Right hindlimb (tissue), 1 donor: ENCODE data around the gene MEMO1.
"Not testable (repeated sequence)": the region's sequence is repeated elsewhere in the genome, so short reads cannot be mapped to it uniquely, and the experiment has no call there.

Experiments used
- DNase-seq: peaks from one replicate; pipeline ENCODE4 v3.0.0-alpha.2; 2018

The MEMO1 gene

DNA sequence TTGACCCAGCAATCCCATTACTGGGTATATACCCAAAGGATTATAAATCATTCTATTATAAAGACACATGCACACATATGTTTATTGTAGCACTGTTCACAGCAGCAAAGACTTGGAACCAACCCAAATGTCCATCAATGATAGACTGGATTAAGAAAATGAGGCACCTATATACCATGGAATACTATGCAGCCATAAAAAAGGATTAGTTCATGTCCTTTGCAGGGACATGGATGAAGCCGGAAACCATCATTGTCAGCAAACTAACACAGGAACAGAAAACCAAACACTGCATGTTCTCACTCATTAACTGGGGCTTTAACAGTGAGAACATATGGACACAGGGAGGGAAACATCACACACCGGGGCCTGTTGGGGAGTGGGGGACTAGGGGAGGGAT, 110.7 kb downstream of the MEMO1 start:
- not testable (repeated sequence) for DNase-seq

DNA sequence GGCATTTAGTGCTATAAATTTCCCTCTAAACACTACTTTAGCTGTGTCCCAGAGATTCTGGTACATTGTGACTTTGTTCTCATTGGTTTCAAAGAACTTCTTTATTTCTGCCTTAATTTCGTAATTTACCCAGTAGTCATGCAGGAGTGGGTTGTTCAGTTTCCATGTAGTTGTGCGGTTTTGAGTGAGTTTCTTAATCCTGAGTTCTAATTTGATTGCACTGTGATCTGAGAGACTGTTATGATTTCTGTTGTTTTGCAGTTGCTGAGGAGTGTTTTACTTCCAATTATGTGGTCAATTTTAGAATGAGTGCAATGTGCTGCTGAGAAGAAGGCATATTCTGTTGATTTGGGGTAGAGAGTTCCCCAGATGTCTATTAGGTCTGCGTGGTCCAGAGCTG, 112.5 kb downstream of the MEMO1 start:
- not testable (repeated sequence) for DNase-seq

DNA sequence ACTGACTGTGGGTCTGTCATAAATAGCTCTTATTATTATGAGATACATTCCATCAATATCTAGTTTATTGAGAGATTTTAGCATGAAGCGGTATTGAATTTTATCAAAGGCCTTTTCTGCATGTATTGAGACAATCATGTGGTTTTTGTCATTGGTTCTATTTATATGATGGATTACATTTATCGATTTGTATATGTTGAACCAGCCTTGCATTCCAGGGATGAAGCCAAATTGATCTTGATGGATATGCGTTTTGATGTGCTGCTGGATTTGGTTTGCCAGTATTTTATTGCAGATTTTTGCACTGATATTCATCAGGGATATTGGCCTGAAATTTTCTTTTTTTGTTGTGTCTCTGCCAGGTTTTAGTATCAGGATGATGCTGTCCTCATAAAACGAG, 113.5 kb downstream of the MEMO1 start:
- DNase-seq, result not testable (repeated sequence)

DNA sequence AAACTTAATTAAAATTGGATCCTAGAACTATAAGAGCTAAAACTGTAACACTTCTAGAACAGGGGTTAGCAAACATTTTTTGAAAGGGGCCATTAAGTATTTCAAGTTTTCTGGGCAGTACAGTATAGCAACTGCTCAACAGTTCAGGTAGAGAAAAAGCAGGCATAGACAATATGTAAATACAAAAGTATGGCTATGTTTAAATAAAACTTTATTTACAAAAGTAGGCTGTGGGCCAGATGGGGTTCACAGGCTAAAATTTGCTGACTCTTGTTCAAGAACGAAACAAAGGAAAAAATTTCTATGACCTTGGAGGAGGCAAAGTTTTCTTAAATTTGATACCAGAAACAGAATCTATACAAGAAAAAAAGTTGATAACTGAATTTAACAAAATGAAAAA, 114.5 kb downstream of the MEMO1 start:
- no peak for DNase-seq

DNA sequence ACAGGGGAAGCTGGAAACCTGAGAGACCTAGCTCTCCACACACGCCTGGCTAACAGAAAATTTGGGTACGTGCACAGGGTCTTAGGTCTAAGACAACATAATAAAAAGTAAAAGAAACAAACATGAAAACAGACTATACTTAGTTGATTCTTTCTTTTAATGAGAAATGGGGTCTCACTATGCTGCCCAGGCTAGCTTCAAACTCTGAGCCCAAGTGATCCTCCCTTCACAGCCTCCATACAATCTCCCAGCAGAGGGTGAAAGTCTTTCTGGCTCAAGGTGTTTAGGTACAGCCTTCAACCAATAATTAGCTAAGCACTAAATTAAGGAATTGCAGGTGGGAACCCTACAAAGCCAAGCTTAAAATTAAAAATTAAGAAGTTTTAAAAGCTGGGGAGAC, 116.2 kb downstream of the MEMO1 start:
- no peak for DNase-seq

DNA sequence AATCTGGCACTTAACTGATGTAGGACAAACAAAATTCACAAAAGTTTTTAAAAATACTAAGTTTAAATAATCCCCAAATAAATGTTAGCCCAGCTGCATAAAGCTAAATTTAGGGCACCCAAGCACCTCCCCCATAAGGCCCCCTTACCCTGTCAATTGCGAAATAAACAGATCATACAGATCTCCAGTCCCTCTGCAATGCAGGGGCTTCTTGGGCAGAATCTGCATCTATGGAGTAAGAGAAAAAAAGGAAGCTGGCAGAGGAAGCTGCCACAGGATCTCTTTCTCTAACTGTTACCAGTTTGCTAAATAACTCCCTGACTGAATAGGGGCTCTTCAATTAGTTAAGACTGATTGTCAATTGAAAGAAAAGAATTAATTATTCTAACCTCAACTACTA, 117.7 kb downstream of the MEMO1 start:
- DNase-seq, result no peak

DNA sequence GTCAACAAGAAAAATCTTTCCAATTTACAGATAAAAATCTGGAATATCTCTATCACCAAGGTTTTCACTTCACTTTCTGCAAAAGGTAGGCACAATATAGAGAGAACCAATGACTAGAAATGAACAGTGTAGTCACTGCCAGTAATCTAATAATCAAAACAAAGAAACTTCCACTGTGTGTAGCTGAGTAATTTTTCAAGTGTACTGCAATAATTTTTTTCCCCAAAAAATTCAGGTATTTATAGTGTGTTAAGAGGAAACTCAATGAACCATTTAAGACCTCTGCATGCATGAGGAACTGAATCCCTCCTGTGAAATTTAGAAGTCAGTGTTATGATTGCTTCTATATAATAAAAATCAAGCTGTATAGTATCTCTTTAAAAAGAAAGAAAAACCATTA, 121.8 kb downstream of the MEMO1 start:
- DNase-seq, result no peak

DNA sequence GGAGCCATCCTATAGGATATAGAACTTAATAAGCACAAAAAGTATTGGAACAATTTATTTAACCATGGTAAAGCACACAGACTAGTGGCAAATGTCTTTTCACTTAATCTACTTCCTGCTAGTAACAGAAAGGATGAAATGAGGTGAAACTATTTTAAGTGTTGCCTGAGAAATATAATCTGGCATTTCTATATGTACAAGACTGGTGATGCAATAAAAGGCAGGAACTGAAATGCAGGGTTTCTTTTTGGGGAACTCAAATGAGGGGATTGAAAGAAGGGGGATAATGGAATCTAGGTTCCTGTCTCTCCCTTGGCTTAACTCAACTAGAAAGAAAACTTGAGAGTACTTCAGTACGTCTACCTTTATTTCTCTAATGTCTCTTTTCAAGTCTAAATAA, 122.3 kb downstream of the MEMO1 start:
- no peak for DNase-seq

DNA sequence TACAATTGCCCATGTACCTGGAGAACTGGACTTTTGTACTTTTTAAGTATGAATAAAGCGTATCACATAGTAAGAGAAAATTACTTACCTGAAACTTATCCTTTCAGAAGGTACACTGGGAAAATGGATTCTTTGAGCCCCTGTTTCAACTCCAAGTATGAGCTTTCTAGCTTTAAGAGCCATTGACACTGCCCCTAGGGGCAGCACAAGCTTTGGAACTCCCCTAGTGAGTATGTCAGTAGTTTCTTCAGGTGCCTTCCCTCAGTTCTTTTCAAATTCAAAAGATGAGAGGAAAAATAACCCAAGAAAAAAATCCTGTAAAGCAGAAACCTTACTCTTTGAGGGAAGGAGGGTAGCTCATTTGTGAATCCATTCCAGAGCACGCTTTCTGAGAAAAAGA, 124.1 kb downstream of the MEMO1 start:
- DNase-seq, result no peak

DNA sequence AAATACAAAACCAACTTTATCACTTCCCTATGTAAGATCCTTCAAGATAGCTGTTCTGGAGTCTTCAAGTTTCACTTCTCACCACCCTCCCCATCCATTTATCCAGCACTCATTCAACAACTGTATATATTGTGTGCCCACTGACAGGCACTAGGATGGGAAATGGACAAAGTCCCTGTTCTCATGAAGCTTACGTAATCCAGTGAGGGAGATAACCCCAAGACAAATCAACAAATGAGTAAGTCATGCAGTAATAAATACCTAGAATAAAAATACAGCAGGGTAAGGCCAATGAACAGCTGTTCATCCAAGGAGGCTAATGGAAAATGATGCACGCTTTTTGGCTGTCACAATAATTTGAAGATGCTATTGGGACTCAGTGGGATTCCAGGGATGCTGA, 133.8 kb downstream of the MEMO1 start:
- DNase-seq, result no peak

DNA sequence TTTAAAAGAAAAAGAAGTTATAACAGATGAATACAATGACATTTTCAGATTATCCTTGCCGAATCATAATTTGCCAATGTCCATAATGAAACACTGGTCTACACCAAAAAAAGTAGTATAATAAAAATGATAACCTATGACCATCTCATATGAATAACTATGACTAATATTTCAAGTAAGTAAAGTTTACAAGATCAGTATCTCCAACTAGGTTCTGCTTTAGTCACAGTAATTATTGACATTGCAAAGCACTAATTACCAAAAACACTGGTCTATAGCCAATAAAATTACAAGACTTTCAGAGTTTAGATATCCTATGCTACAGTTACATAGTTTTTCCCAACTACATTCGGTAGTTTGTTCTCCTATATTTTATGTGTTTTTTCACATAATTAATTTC, 136.7 kb downstream of the MEMO1 start:
- no peak for DNase-seq

DNA sequence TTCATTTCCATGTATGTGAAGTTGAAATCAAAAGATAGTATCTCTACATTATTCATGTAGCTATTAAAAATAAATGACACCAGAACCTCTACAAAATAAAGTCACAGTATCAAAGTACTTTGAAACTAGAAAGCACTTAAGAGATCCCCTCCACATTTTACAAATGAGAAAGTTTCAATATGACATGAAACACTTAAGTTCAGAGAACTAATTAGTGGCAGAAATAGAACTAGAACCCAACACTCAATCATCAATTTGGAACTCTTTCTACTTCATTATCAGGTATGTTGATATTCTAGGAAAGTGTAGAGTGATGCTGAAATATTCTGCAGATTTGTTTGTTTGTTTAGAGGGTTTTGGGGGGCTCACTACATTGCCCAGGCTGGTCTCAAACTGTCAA, 145.6 kb downstream of the MEMO1 start:
- DNase-seq, result no peak

DNA sequence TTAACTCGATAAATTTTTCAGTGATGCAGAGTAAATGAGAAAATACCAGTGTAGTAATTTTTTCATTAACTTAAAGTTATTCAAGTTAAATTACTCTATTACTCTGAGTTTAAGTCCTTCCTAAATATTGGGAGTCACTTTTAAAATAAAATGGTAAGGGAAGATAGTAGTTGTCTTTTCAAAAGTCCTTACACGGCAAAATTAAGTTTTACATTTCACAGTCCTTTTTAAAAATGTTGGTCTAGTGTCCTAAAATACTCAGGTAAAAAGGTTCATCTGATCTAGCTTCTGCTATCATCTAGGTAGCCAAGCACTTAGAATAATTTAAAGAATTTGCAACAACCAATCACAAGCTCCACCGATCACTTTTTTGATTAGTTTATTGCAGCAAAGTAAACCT, 146.9 kb downstream of the MEMO1 start:
- no peak for DNase-seq

DNA sequence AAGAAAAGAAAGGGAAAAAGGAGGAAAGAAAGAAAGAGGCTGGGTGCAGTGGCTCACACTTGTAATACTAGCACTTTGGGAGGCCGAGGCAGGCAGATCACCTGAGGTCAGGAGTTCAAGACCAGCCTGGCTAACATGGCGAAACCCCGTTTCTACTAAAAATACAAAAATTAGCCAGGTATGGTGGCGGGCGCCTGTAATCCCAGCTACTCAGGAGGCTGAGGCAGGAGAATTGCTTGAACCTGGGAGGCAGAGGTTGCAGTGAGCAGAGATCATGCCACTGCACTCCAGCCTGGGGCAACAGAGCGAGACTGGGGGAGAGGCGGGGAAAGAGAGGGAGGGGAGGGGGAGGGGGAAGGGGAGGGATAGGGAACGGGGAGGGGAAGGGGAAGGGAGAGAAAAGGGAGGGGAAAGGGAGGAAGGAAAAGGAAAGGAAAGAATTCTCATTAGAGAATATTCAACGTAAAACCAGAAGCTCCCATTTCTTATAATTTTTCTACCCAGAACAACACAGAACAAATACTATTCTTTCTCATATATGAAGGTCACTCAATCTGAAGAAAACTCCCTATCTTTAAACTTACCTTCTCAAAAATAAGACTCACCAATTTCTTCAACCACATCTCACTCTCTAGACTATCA, 147.7 kb downstream of the MEMO1 start:
- DNase-seq, result not testable (repeated sequence)

DNA sequence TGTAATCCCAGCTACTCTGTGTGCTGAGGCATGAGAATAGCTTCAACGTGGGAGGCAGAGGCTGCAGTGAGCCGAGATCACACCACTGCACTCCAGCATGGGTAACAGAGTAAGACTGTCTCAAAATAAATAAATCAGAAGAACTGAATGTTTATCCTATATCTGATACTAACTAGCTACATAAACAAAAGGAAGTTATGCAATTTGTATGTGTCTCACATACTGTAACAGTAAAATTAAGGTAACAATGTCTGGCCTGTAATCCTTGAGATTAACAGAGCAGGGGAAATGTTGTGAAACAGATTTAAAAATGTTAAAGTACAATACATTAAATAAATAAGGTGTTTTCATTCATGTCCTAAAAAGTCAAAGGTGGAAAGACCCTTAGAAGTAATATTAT, 150.8 kb downstream of the MEMO1 start:
- DNase-seq, result no peak

DNA sequence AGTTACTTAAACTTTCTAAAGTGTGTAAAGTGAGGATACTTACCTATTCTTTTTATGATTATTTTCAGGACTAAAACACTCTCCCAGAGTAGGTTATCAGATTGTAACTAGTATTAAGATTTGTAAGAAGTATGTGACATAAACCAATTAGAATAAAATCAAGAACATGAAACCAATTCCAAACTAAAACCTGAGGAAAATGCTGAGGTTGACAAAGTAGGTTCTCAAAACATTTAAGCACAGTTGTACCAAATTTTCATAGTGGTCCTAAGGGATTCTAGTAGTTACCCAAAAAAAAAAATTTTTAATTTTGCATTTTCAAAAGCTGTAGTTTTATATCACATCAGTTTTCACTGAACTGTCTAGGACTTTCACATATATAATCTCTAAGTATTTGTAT, 157.3 kb downstream of the MEMO1 start:
- DNase-seq, result no peak

DNA sequence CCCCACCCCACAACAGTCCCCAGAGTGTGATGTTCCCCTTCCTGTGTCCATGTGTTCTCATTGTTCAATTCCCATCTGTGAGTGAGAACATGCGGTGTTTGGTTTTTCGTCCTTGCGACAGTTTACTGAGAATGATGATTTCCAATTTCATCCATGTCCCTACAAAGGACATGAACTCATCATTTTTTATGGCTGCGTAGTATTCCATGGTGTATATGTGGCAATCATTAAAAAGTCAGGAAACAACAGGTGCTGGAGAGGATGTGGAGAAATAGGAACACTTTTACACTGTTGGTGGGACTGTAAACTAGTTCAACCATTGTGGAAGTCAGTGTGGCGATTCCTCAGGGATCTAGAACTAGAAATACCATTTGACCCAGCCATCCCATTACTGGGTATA, 168.7 kb downstream of the MEMO1 start:
- DNase-seq, result not testable (repeated sequence)

DNA sequence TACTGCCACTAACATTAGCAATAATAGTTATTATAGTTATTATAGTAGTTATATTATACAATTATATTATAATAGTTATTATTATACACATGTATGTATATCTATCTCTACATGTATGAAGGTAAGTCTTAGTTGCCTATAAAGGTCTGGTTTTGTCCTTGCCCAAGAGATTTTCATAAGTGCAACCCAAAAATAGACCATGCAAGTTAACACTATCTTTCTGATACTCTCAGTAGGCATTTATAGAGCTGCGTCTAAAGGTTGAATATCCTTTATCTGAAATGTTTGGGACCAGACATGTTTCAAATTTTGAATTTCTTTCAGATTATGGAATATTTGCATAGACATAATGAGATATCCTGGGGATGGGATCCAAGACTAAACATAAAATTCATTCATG, 175.4 kb downstream of the MEMO1 start:
- DNase-seq, result no peak

DNA sequence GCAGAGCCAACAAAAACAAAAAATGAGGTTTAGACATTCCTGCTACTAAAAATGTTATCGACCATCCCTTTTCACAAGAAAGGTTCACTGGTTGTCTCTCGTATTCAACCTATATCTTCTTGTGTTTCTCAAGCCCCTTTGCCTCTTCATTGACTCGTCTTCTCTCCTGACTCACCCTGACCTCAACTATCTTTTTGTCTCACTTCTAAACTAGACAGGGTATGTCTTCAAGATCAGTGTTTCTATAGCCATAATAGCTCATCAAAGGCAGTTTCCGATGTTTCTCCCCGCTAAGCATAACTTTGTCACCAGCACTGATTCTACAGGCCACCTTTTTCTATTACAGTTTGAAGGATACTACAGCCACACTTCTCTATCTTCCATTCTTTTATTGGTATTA, 178.4 kb downstream of the MEMO1 start:
- no peak for DNase-seq

DNA sequence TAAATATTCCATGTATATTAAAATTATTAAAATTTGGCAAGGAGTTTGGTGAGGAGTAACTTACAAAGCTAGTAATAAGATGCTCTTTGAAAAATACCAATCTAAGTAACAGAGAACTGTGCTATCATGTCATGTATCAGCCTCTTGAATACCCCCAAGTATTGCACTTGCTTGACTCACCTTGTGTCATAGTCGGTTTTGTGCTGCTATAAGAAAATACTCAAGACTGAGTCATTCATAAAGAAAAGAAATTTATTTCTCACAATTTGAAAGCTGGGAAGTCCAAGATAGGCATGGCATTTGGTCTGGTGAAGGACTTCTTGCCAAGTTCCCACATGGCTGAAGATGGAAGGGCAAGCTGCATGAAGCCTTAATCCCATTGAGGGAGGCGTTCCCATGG, 179.2 kb downstream of the MEMO1 start:
- DNase-seq, result no peak

DNA sequence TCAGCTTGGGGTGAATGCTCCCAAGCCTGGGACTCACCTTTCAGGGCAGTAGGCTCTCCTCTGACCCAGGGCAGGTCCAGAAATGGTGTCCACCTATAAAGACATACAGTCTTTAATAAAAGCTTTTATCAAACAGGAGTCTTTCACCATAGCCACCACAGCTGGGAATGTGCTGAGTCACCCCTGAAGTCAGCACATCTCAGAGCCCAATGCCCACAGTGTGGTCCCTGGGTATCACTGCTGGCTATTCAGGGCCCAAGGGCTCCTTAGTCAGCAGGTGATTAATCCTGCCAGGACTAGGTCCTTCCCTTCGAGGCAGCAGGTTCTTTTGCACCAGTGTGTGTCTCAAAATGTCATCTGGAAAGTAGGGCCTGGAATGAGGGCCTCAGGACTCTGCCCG, 181.9 kb downstream of the MEMO1 start:
- no peak for DNase-seq

DNA sequence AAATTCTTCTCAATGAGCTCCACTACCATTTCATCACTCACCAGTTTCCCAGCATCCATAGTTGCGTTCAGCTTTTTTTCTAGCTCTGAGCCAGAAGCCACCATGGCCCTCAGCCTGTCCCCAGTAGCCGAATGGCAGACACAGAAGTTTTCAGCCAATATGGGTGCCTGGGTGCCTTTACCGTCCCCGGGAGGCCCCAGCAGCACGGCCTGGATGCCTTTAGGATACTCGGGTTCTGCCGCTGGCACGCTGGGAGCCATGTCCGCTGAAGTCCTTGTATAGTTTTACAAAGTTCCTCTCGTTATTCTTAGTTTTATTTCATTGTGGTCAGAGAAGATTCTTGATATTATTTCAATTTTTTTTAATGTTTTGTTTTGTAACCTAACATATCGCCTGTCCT, 187.2 kb downstream of the MEMO1 start:
- no peak for DNase-seq

DNA sequence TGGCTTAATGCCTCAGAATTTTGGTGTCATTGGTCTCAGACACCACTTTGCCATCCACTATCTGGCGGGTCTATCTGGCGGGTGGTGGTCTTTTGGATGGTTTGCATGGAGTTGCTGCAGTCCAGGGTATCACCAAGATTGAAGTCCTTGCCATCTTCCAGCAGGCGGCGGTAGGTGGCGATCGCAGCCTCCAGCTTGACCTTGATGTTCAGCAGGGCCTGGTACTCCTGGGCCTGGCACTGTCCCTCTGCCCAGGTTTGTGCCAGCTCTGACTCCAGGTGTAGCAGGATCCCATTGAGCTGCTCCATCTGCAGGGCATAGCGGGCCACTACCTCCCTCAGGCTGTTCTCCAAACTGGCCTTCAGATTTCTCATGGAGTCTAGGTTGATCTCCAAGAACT, 188.2 kb downstream of the MEMO1 start:
- DNase-seq, result no peak
